Measurements from ENCODE around the gene EIF3B.

Gene EIF3B

GRCh38 chr7:2307690-2308107 is 46.9 kb upstream of the EIF3B start:
- peaks cover 29% of the 10 kb centered on the region for H3K4me1 ChIP-seq (ENCODE audit: insufficient read depth, low read length, severe bottlenecking)
- H4K20me1 ChIP-seq (ENCODE audit: insufficient read depth, low read length), result no peaks in the 10 kb centered on the region
- H2AFZ ChIP-seq (ENCODE audit: low read length), result no peak overlapping the region
- peak overlapping the region; percentile 58 for H3K4me2 ChIP-seq (ENCODE audit: low read length)
- no peaks in the 10 kb centered on the region for H3K9me2 ChIP-seq (ENCODE audit: low read depth, low read length)
- H3K27ac ChIP-seq (ENCODE audit: low read depth, low read length, poor library complexity, severe bottlenecking), result peak overlapping the region; percentile 61
- H3K9ac ChIP-seq (ENCODE audit: low read length), result no peak overlapping the region; the same call in 1 of the 2 replicates
- no peaks in the 10 kb centered on the region for H3K79me2 ChIP-seq (ENCODE audit: insufficient read depth, low read length)
- no peaks in the 10 kb centered on the region for H3K9me3 ChIP-seq (ENCODE audit: low read length)
- H3K4me3 ChIP-seq (ENCODE audit: low read depth, low read length, poor library complexity, severe bottlenecking), result peak overlapping the region; percentile 48
- no peak for TF ChIP-seq CTCF (IDR thresholded peaks at IDR 0.05; ENCODE audit: low read length)
- peaks cover 5% of the 10 kb centered on the region; the same call in 1 of the 2 replicates for H3K27me3 ChIP-seq (ENCODE audit: insufficient read depth, low read length)
- H3K36me3 ChIP-seq (ENCODE audit: insufficient read depth, low read length), result no peaks in the 10 kb centered on the region; the same call in 1 of the 2 replicates
- H3F3A ChIP-seq (ENCODE audit: insufficient read depth, low read length), result no peaks in the 10 kb centered on the region

- no peak overlapping the region for H3K27ac ChIP-seq (ENCODE audit: low read depth, low read length, poor library complexity, severe bottlenecking)
- TF ChIP-seq CTCF (IDR thresholded peaks at IDR 0.05; ENCODE audit: low read length), result no peak
- TF ChIP-seq EZH2 (IDR thresholded peaks at IDR 0.05; ENCODE audit: borderline replicate concordance, low read length), result no peak
These were observed 44.7 kb upstream of the EIF3B start for GRCh38 chr7:2309889-2310331.

GRCh38 chr7:2312267-2312929 is 42.2 kb upstream of the EIF3B start:
- Histone ChIP-seq H3K4me2 (ENCODE audit: low read length) (peak overlapping the region; percentile 96), H3K4me1 (ENCODE audit: insufficient read depth, low read length, severe bottlenecking) (peaks cover 35% of the 10 kb centered on the region), H3F3A (ENCODE audit: insufficient read depth, low read length) (no peaks in the 10 kb centered on the region), H3K9me3 (ENCODE audit: low read length) (no peaks in the 10 kb centered on the region), H4K20me1 (ENCODE audit: insufficient read depth, low read length) (no peaks in the 10 kb centered on the region), H3K27ac (ENCODE audit: low read depth, low read length, poor library complexity, severe bottlenecking) (peak overlapping the region; percentile 48), H3K9me2 (ENCODE audit: low read depth, low read length) (no peaks in the 10 kb centered on the region), H3K27me3 (ENCODE audit: insufficient read depth, low read length) (peaks cover 5% of the 10 kb centered on the region; the same call in 1 of the 2 replicates), H3K36me3 (ENCODE audit: insufficient read depth, low read length) (no peaks in the 10 kb centered on the region; the same call in 1 of the 2 replicates), H3K4me3 (ENCODE audit: low read depth, low read length, poor library complexity, severe bottlenecking) (peak overlapping the region; percentile 31), H3K79me2 (ENCODE audit: insufficient read depth, low read length) (no peaks in the 10 kb centered on the region), H3K9ac (ENCODE audit: low read length) (no peak overlapping the region; the same call in 1 of the 2 replicates), H2AFZ (ENCODE audit: low read length) (no peak overlapping the region)
- TF ChIP-seq EZH2 (IDR thresholded peaks at IDR 0.05; ENCODE audit: borderline replicate concordance, low read length) (no peak), CTCF (IDR thresholded peaks at IDR 0.05; ENCODE audit: low read length) (no peak)

More at GRCh38 chr7:2309889-2310331, 44.7 kb upstream of the EIF3B start:
- Histone ChIP-seq H2AFZ (ENCODE audit: low read length) (no peak overlapping the region), H4K20me1 (ENCODE audit: insufficient read depth, low read length) (no peaks in the 10 kb centered on the region), H3K9ac (ENCODE audit: low read length) (no peak overlapping the region), H3K4me3 (ENCODE audit: low read depth, low read length, poor library complexity, severe bottlenecking) (no peak overlapping the region), H3F3A (ENCODE audit: insufficient read depth, low read length) (no peaks in the 10 kb centered on the region), H3K27me3 (ENCODE audit: insufficient read depth, low read length) (peaks cover 5% of the 10 kb centered on the region; the same call in 1 of the 2 replicates), H3K4me2 (ENCODE audit: low read length) (no peak overlapping the region), H3K9me2 (ENCODE audit: low read depth, low read length) (no peaks in the 10 kb centered on the region), H3K36me3 (ENCODE audit: insufficient read depth, low read length) (no peaks in the 10 kb centered on the region; the same call in 1 of the 2 replicates), H3K9me3 (ENCODE audit: low read length) (no peaks in the 10 kb centered on the region), H3K79me2 (ENCODE audit: insufficient read depth, low read length) (no peaks in the 10 kb centered on the region), H3K4me1 (ENCODE audit: insufficient read depth, low read length, severe bottlenecking) (peaks cover 43% of the 10 kb centered on the region)
